SJSA1 (cell line): ENCODE results near the gene NR2F1-AS1. TPM values are rescaled to one million over a fixed set of nuclear protein-coding genes. Genes with fewer than 3 reads are reported as not detected.
A peak's percentile ranks its signal among the peaks of the same experiment; 100 is the strongest.
"Not testable (repeated sequence)": the region's sequence is repeated elsewhere in the genome, so short reads cannot be mapped to it uniquely, and the experiment has no call there.

ENCODE experiments used
- DNase-seq, 2 experiments: peaks; one replicate each; pipeline ENCODE4 v3.0.0-alpha.2; 2015 to 2020; ENCODE audit warnings: low spot score in 2 of 2, low read depth in 1 of 2
- H3K27ac ChIP-seq: fragments of 250-450 bp; sonication (Bioruptor Pico); 2 replicates; pipeline ENCODE4 v1.5.1; 2020; ENCODE audit warnings: mild to moderate bottlenecking, moderate library complexity
- H3K27me3 ChIP-seq: fragments of 250-450 bp; sonication (Bioruptor Pico); replicated peaks from 2 replicates; pipeline ENCODE4 v1.5.1; 2020; ENCODE audit warnings: mild to moderate bottlenecking, moderate library complexity
- H3K36me3 ChIP-seq: fragments of 250-450 bp; sonication (Bioruptor Pico); 2 replicates; pipeline ENCODE4 v1.5.1; 2020; ENCODE audit warnings: mild to moderate bottlenecking
- H3K4me1 ChIP-seq: fragments of 250-450 bp; sonication (Bioruptor Pico); replicated peaks from 2 replicates; pipeline ENCODE4 v1.6.1; 2021; ENCODE audit warnings: mild to moderate bottlenecking
- H3K4me3 ChIP-seq: fragments of 250-450 bp; sonication (Bioruptor Pico); 2 replicates; pipeline ENCODE4 v1.5.1; 2020; ENCODE audit warnings: mild to moderate bottlenecking
- H3K9me3 ChIP-seq: fragments of 250-450 bp; sonication (Bioruptor Pico); replicated peaks from 2 replicates; pipeline ENCODE4 v1.5.1; 2020; ENCODE audit warnings: mild to moderate bottlenecking
- total RNA-seq: library from RNA; depleted of rRNA; stranded (reverse); fragments of >200 nt; shearing (Covaris generic); gene quantifications from 2 replicates; pipeline ENCODE4 v1.2.3, GENCODE V29; 2014

Gene NR2F1-AS1
- total RNA-seq, 1 experiment from 2014 or later = 9.2 TPM

DNA sequence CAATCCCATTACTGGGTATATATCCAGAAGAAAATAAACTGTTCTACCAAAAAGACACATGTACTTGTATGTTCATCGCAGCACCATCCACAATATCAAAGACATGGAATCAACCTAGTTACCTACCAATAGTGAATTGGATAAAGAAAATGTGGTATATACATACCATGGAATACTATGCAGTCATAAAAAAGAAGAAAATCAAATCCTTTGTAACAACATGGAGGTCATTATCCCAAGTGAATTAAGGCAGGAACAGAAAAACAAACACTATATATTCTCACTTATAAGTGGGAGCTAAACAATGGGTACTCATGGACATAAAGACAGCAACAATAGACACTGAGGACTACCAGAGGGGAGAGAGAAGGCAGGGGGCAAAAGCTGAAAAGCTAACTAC is 67.7 kb downstream of the NR2F1-AS1 start:
- Histone ChIP-seq H3K4me3 (no peak overlapping the region), H3K27ac (peak overlapping the region; percentile 60; the same call in 1 of the 2 replicates), H3K27me3 (no peaks in the 10 kb centered on the region), H3K36me3 (no peaks in the 10 kb centered on the region), H3K4me1 (peaks cover 9% of the 10 kb centered on the region), H3K9me3 (no peaks in the 10 kb centered on the region)
- DNase-seq = no peak

DNA sequence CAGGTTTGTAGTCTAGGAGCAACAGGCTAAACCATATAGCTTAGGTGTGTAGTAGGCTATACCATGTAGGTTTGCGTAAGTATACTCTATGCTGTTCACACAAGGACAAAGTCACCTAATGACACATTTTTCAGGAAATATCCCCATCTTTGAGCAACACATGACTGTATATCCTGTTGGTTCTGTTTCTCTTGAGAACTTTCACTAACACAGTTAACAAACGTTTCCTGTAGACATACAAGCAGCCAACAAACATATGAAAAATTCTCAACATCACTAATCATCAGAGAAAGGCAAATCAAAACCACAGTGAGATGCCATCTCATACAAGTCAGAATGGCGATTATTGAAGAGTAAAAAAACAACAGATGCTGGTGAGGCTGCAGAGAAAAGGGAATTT is 68.2 kb downstream of the NR2F1-AS1 start:
- H3K27ac ChIP-seq = peak overlapping the region; percentile 60

DNA sequence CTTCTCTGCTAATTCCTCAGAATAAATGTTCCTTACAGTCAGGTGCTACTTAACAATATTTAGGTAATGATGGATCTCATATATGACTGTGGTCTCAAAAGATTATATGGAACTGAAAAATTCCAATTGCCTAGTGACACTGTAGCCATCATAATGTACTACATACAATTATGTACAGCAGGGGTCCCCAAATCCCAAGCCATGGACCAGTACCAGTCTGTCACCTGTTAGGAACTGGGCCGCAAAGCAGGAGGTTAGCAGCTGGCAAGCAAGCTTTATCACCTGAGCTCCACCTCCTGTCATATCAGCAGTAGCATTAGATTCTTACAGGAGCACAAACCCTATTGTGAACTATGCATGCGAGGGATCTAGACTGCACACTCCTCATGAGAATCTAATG is 69.6 kb downstream of the NR2F1-AS1 start:
- Histone ChIP-seq H3K36me3 (no peaks in the 10 kb centered on the region), H3K4me3 (no peak overlapping the region), H3K27me3 (no peaks in the 10 kb centered on the region), H3K9me3 (no peaks in the 10 kb centered on the region), H3K27ac (no peak overlapping the region), H3K4me1 (peaks cover 9% of the 10 kb centered on the region)
- no peak for DNase-seq

More for the DNA sequence above, 68.2 kb downstream of the NR2F1-AS1 start:
- Histone ChIP-seq H3K4me1 (peaks cover 9% of the 10 kb centered on the region), H3K4me3 (no peak overlapping the region), H3K27me3 (no peaks in the 10 kb centered on the region), H3K9me3 (no peaks in the 10 kb centered on the region), H3K36me3 (no peaks in the 10 kb centered on the region)
- DNase-seq = peak in 1 of 2 experiments; percentile 66

DNA sequence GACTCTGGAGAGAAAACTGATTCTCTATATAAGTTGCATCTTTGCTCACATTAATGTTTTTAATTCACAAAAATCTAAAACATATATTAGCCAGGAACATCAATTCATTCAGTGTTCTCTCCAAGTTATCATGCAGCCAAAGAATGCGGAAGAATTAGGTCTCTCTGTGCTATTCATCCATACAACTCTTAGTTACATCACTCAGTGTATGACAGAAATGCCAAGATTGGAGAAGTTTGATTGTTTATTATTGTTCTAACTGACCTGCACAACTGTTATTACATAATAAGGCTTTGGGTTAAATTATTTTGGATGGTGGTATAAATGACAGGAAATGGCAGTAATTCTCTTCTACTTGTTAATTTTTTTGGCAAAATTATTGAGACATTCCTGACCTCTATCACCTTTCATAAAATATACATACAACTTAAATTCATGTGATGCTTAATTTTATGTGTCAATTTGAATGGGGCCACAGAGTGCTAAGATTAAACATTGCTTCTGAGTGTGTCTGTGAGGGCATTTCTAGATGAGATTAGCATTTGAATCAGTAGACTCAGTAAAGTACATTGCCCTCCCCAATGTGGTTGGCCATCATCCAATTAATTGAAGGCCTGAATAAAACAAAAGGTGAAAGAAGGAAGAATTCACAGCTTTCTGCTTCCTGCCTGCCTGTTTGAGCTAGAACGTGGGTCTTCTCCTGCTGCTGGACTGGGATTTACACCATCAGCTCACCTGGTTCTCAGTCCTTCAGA is 70.2 kb downstream of the NR2F1-AS1 start:
- no peak overlapping the region for H3K4me3 ChIP-seq
- H3K4me1 ChIP-seq = peaks cover 9% of the 10 kb centered on the region
- H3K36me3 ChIP-seq = no peaks in the 10 kb centered on the region
- DNase-seq = no peak
- H3K27ac ChIP-seq = no peak overlapping the region
- no peaks in the 10 kb centered on the region for H3K9me3 ChIP-seq
- H3K27me3 ChIP-seq = no peaks in the 10 kb centered on the region

DNA sequence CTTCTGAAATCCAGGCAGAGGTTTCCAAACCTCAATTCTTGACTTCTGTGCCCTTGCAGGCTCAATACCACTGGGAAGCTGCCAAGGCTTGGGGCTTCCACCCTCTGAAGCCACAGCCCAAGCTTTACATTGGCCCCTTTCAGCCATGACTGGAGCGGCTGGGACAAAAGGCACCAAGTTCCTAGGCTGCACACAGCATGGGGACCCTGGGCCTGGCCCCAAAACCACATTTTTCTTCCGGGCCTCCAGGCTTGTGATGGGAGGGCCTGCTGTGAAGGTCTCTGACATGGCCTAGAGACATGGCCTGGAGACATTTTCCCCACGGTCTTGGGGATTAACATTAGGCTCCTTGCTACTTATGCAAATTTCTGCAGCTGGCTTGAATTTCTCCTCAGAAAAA is 75.5 kb downstream of the NR2F1-AS1 start:
- H3K9me3 ChIP-seq, H3K27ac ChIP-seq, H3K27me3 ChIP-seq, H3K4me3 ChIP-seq, H3K36me3 ChIP-seq, DNase-seq: not testable (repeated sequence)
- peaks cover 13% of the 10 kb centered on the region for H3K4me1 ChIP-seq

DNA sequence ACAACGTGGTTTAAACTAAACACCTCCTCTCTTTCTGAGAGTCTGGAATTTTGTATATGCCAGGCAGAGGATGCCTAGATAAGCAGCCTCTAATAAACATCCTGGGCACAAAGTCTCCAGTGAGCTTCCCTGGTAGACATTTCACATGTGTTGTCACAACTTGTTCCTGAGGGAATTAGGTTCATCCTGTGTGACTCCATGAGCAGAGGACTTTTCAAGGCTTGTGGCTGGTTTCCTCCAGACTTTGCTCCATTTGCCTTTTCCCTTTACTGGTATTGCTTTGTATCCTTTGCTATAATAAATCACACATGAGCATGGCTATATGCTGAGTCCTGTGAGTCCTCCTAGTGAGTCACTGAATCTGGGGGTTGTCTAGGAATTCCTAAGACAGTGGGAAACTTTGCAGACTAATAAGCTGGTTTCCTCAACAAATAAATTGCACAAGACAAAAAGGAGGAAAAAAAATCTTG is 77.4 kb downstream of the NR2F1-AS1 start:
- no peaks in the 10 kb centered on the region for H3K27me3 ChIP-seq
- peak in 1 of 2 experiments; percentile 70 for DNase-seq
- H3K4me3 ChIP-seq = no peak overlapping the region
- no peaks in the 10 kb centered on the region for H3K9me3 ChIP-seq
- no peaks in the 10 kb centered on the region for H3K36me3 ChIP-seq
- H3K4me1 ChIP-seq = peaks cover 13% of the 10 kb centered on the region
- peak overlapping the region; percentile 61 for H3K27ac ChIP-seq

DNA sequence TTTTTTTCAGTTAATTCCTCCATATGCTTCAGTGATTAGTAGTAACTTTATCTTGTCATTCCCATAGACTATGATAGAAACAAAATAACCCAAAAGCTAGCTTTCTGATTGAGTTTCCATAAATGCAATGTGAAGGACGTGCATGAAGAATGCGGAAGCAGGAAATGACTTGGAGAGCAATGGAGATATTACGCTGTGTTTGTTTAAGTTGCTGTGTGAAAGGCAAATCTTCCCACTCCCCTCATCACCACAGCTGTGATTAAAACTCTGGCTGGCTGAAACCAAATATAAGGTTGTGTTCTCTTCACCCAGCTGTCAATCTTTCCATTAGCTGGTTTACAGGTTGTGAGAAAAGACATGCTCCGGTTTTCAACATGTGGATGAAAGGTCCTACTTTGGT is 83.9 kb downstream of the NR2F1-AS1 start:
- DNase-seq = no peak
- Histone ChIP-seq H3K9me3 (no peaks in the 10 kb centered on the region), H3K36me3 (no peaks in the 10 kb centered on the region), H3K27me3 (no peaks in the 10 kb centered on the region), H3K27ac (no peak overlapping the region), H3K4me3 (no peak overlapping the region), H3K4me1 (no peaks in the 10 kb centered on the region)

DNA sequence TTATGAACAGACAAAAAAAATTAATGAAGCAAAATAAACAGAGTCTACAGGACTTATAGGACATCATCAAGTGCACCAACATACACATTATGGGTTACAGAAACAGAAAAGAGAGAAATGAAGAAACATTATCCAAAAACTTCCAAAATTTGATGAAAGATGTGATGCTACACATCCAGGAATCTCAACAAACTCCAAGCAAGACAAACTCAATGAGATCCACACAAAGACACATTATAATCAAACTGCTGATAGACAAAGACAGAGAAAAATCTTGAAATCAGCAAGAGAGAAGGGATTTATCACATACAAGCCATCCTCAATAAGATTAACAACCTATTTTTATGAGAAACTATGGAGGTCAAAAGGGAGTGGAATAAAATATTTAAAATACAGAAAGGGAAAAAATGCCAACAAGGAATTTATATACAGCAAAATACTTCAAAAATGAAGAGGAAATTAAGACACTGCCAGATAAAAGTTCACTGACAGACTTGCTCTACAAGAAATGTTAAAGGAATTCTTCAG is 101.0 kb downstream of the NR2F1-AS1 start:
- 0 out of 2 replicates have a peak, but pooled peaks cover 3% of the 10 kb centered on the region for H3K36me3 ChIP-seq
- no peak overlapping the region for H3K27ac ChIP-seq
- DNase-seq = no peak
- H3K27me3 ChIP-seq = no peaks in the 10 kb centered on the region
- no peaks in the 10 kb centered on the region for H3K4me1 ChIP-seq
- no peaks in the 10 kb centered on the region for H3K9me3 ChIP-seq
- no peak overlapping the region for H3K4me3 ChIP-seq

DNA sequence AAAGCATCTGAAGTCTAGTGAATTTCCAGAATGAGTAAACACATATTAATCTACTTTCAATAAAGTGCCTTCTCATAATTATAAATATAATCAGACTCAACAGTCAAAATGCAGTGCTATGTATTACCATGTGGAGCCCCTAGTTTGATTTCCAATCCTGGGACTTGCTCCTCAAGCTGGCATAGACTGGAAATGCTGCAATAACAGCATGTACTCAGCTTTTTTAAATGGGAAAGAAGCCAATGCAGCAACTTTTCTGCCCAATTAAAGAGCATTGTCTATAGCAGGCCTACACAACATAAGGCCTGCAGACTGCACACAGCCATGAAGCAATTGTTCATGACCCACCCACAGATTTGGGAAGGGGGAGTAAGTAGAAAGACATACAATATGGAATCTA is 103.2 kb downstream of the NR2F1-AS1 start:
- DNase-seq = no peak
- H3K27me3 ChIP-seq = no peaks in the 10 kb centered on the region
- H3K4me1 ChIP-seq = no peaks in the 10 kb centered on the region
- no peaks in the 10 kb centered on the region for H3K9me3 ChIP-seq
- H3K27ac ChIP-seq = no peak overlapping the region
- no peak overlapping the region for H3K4me3 ChIP-seq
- 0 out of 2 replicates have a peak, but pooled peaks cover 3% of the 10 kb centered on the region for H3K36me3 ChIP-seq

DNA sequence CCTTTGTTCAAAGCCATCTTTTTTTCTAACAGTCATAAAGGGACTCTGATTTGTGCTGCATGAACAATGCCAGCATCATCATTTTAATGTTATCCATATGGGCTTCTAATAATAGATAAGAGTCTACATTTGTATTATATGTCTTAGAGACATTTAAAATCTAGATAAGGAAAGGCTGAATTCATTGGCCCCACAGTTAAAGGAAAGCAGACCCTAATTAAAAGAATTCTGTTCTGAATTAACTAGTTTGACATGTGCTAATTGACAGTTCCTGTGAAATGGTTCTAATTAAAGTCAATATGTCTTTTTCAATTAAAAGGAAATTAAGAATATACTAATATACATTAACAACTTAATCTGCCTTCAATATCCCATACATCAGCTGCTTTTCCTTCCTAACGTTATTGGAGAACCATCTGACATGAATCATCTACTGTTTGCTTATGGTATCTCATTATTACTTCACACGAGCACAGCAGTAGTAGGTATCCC is 104.7 kb downstream of the NR2F1-AS1 start:
- Histone ChIP-seq H3K4me3 (no peak overlapping the region), H3K9me3 (no peaks in the 10 kb centered on the region), H3K36me3 (0 out of 2 replicates have a peak, but pooled peaks cover 3% of the 10 kb centered on the region), H3K4me1 (no peaks in the 10 kb centered on the region), H3K27me3 (no peaks in the 10 kb centered on the region), H3K27ac (no peak overlapping the region)
- DNase-seq = no peak

DNA sequence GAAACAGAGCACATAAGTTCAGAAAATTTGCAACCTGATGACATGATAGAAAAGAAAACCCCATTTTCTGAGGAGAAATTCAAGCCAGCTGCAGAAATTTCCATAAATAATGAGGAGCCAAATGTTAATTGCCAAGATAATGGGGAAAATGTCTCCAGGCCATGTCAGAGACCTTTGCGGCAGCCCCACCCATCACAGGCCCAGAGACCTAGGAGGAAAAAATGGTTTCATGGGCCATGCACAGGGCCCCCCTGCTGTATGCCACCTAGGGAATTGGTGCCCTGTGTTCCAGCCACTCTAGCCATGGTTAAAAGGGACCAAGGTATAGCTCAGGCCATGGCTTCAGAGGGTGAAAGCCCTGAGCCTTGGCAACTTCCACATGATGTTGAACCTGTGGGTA is 118.1 kb downstream of the NR2F1-AS1 start:
- Histone ChIP-seq H3K4me3 (no peak overlapping the region), H3K9me3 (peaks cover 8% of the 10 kb centered on the region; the same call in 1 of the 2 replicates), H3K4me1 (no peaks in the 10 kb centered on the region), H3K27ac (no peak overlapping the region), H3K36me3 (no peaks in the 10 kb centered on the region; the same call in 1 of the 2 replicates), H3K27me3 (no peaks in the 10 kb centered on the region)
- no peak for DNase-seq

DNA sequence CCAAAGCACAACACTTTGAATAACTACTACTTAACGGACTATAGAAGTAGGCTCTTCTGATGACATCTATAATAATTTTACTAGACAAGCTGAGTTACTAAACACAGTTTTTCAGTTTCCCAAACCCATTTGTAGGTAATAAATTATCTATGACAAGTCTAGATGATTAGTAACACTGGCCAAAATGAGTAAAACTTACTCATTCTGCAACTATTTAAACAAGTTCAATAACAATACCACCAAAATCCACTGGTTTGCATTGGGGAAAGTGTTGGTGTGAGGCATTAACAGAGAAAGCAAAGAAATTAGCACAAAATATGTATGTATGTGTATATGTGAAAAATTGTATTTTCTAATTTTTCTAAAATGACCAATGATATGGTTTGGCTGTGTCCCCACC is 119.3 kb downstream of the NR2F1-AS1 start:
- H3K36me3 ChIP-seq = no peaks in the 10 kb centered on the region; the same call in 1 of the 2 replicates
- no peak overlapping the region for H3K4me3 ChIP-seq
- DNase-seq = no peak
- no peaks in the 10 kb centered on the region for H3K27me3 ChIP-seq
- no peaks in the 10 kb centered on the region for H3K4me1 ChIP-seq
- H3K9me3 ChIP-seq = peaks cover 8% of the 10 kb centered on the region; the same call in 1 of the 2 replicates
- H3K27ac ChIP-seq = no peak overlapping the region

DNA sequence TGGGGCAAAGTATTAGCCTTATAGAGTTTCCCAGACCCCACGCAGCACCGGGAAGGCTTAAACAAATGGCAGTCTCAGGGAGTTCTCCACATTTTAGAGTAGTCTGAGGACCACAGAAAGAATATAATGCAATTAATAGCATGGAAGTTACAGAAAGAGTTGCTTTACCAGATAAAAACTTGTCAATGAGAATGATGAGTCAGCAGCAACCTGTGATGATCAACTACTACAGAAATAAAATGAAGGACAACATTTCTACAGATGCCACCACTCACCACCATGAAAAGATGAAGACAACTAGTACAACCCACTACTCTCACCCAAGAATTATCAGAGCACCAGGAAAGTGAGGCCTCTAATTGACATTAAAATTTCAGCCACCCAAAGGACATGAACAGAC is 120.7 kb downstream of the NR2F1-AS1 start:
- no peak for DNase-seq
- H3K36me3 ChIP-seq = no peaks in the 10 kb centered on the region; the same call in 1 of the 2 replicates
- H3K4me1 ChIP-seq = no peaks in the 10 kb centered on the region

DNA sequence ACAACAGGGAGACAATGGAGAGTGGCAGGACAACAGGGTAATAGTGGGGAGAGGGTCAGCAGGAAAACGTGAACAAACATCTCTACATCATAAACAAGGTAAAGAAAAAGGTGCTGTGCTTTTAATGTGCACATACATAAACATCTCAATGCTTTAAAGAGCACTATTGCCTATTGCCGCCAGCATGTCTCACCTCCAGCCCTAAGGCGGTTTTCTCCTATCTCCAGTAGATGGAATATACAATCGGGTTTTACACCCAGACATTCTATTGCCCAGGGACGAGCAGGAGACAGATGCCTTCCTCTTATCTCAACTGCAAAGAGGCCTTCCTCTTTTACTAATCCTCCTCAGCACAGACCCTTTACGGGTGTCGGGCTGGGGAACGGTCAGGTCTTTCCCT is 124.2 kb downstream of the NR2F1-AS1 start:
- DNase-seq, H3K27ac ChIP-seq, H3K27me3 ChIP-seq, H3K4me1 ChIP-seq, H3K4me3 ChIP-seq, H3K36me3 ChIP-seq, H3K9me3 ChIP-seq: not testable (repeated sequence)

More for the DNA sequence above, 120.7 kb downstream of the NR2F1-AS1 start:
- H3K27me3 ChIP-seq = no peaks in the 10 kb centered on the region
- peaks cover 8% of the 10 kb centered on the region; the same call in 1 of the 2 replicates for H3K9me3 ChIP-seq
- H3K4me3 ChIP-seq = no peak overlapping the region
- no peak overlapping the region for H3K27ac ChIP-seq
